Measurements from ENCODE around the gene C11orf58. TPM values are rescaled to one million over a fixed set of nuclear protein-coding genes. Genes with fewer than 3 reads are reported as not detected.

The C11orf58 gene
- total RNA-seq, 3 donors from 2014 or later: 63.6 to 124 (median 65.5) TPM

DNA sequence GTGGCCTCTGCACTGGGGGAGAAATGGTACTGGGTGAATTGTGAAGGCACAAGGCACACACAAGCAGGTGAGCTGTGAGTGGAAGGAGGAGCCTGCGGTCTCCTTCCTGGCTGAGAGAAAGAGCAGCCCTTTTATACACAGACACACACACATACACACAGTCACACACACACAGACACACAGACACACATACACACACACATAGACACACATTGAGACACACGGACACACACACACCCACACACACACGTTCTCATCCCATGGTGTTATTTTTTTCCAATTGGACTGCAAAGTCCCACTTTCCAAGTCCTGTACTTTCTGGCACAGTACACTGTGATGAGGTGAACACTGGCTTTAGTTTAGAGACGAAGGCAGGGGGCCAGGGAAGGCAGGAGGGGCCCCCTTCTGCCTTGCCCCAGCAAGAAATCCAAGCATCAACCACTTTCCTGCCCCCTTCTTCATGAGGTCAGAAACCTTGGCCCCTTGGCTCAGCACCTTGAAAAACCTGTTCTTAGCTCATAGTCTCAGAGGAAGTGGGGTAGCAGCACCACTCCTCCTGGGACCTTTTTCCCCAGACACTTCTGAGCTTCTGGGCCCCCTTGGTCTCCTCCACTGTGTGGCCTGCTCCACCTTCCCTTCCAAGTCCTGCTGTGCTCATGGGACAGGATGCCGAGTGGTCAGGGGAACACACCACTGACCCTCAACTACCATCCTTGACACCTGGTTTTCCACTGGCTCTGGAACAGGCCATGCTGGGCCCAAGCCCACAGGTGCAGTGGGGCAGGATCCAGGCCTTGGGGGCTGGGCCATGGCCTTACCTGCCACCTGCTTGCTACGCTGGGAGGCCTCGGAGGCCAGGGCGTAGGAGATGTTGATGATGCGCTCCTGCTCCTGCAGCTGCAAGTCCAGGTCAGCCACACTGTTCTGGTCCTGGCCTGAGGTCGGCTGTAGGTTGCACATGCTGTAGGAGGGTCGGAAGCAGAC, 43.8 kb downstream of the C11orf58 start:
- DNase-seq (no peak), ATAC-seq (no peak)
- H3K9me3 ChIP-seq: no peaks in the 10 kb centered on the region
- TF ChIP-seq, protein P1, sequence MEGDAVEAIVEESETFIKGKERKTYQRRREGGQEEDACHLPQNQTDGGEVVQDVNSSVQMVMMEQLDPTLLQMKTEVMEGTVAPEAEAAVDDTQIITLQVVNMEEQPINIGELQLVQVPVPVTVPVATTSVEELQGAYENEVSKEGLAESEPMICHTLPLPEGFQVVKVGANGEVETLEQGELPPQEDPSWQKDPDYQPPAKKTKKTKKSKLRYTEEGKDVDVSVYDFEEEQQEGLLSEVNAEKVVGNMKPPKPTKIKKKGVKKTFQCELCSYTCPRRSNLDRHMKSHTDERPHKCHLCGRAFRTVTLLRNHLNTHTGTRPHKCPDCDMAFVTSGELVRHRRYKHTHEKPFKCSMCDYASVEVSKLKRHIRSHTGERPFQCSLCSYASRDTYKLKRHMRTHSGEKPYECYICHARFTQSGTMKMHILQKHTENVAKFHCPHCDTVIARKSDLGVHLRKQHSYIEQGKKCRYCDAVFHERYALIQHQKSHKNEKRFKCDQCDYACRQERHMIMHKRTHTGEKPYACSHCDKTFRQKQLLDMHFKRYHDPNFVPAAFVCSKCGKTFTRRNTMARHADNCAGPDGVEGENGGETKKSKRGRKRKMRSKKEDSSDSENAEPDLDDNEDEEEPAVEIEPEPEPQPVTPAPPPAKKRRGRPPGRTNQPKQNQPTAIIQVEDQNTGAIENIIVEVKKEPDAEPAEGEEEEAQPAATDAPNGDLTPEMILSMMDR (IDR thresholded peaks at IDR 0.05): no peak
- H3K4me3 ChIP-seq: no peak overlapping the region
- H3K36me3 ChIP-seq (ENCODE audit: low read depth): no peaks in the 10 kb centered on the region
- intact Hi-C loops (cut with DNase I, micrococcal nuclease): no loop called here
- no peaks in the 10 kb centered on the region for H3K4me1 ChIP-seq (ENCODE audit: low read depth)

DNA sequence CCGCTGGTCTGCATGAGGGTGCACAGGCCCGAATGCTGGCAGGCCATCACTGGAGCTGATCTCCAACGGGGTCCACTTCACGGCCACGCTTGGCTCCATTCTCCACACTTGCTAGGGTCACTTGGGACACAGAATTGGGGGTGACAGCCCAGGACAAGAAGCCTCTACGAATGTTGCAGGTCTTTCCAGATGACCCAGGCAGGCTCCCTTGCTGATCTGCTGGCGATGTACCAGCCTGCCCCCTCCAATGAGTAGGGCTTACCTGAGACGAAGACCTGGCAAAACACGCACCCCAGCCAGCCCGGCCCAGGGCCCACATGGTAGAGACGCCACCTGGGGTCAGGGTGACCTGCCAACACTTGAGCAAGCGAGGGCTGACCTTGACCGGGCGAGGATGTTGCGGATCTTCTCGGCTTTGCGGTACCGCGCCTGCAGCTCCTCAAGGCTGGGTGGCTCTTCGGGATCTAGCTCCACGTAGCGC, 44.9 kb downstream of the C11orf58 start:
- ATAC-seq (no peak), DNase-seq (no peak)
- Histone ChIP-seq H3K4me1 (ENCODE audit: low read depth) (no peaks in the 10 kb centered on the region), H3K9me3 (no peaks in the 10 kb centered on the region), H3K36me3 (ENCODE audit: low read depth) (no peaks in the 10 kb centered on the region), H3K4me3 (no peak overlapping the region)
- TF ChIP-seq, protein P1 (IDR thresholded peaks at IDR 0.05): no peak
- intact Hi-C loops (cut with DNase I, micrococcal nuclease): no loop called here

DNA sequence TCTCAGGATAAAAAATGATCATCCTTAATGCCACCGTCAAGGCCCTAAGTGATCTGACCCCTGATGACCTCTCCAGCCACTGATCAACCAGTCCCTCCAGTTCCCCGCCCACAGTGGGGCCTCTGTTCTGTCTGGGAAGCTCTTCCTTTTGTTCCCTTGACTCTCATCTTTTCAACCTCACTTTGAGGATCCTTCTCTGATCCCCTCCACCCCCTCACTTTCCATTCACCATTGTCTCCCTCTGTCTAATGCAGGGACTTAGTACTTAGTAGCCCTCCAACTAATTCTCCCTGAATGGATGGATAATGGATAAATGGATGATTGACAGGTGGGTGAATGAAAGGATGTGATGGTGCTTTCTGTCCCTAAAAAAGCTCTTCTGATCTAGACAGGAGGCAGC, 45.6 kb downstream of the C11orf58 start:
- ATAC-seq (no peak), DNase-seq (no peak)
- no peak overlapping the region for H3K4me3 ChIP-seq
- H3K4me1 ChIP-seq (ENCODE audit: low read depth): no peaks in the 10 kb centered on the region
- TF ChIP-seq, protein P1 (IDR thresholded peaks at IDR 0.05): no peak
- intact Hi-C loops (cut with DNase I, micrococcal nuclease): no loop called here
- no peaks in the 10 kb centered on the region for H3K36me3 ChIP-seq (ENCODE audit: low read depth)
- no peaks in the 10 kb centered on the region for H3K9me3 ChIP-seq

DNA sequence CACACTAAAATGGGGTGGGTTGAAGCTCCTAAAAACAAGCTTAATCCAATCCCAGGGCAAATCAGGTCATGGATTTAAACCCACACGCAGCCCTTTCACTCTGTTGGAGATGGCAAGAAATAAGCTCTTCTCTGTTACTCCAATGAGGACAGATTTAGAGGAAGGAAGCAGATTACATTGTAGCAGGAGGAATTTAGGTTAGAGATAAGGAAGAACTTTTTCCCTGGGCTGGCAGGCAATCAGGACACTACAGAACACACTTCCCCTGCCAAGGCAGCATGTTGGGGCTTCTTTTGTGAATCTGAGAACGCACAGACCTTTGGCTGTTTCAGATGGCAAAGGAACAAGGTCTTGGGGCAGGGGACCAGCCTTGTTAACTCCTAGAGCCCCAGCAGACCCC, 46.2 kb downstream of the C11orf58 start:
- no peak for ATAC-seq
- H3K36me3 ChIP-seq (ENCODE audit: low read depth): no peaks in the 10 kb centered on the region
- H3K9me3 ChIP-seq: no peaks in the 10 kb centered on the region
- no peak overlapping the region for H3K4me3 ChIP-seq
- no peak for DNase-seq
- intact Hi-C loops (cut with DNase I, micrococcal nuclease): loop anchor here in 1 of 2 donors (5.0 kb wide), 1 partner anchor 38 kb away; no protein-coding TSS in a partner anchor
- no peaks in the 10 kb centered on the region for H3K4me1 ChIP-seq (ENCODE audit: low read depth)
- TF ChIP-seq, protein P1 (IDR thresholded peaks at IDR 0.05): no peak

DNA sequence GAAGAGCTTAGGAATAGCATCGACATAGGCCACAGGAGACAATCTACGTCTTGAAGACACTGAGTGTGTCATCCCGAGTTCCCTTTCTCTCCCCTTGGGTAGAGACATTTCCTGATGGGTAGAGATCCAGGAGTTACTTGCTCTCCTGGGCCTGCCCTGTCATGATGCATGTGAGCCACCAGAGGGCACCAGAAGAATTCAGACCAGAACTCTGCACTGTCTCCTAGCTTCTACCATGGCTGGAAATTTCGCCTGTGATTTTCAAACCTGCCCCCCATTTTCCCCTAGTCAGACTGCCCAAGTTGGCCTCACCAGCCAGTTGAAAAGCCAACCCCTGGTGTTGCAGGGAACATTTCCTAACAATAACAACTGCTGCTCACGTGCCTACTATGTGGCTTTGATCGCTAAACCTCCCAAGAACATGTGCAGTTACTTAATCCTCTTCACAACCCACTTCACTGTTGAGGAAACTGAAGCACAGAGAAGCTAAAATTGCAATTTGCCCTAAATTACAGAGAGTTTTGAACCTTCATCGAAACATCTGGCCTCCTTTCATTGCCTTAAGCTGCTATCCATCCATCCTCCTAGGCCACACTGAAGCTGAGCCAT, 47.2 kb downstream of the C11orf58 start:
- no peaks in the 10 kb centered on the region for H3K4me1 ChIP-seq (ENCODE audit: low read depth)
- peak; percentile 78 for ATAC-seq
- no peak overlapping the region for H3K4me3 ChIP-seq
- H3K9me3 ChIP-seq: no peaks in the 10 kb centered on the region
- intact Hi-C loops (cut with DNase I, micrococcal nuclease): loop anchor here in 1 of 2 donors (5.0 kb wide), 1 partner anchor 37 kb away; no protein-coding TSS in a partner anchor
- TF ChIP-seq, protein P1 (IDR thresholded peaks at IDR 0.05): peak; percentile 78
- DNase-seq: peak in 2 of 3 donors; percentile 64 to 78
- H3K36me3 ChIP-seq (ENCODE audit: low read depth): no peaks in the 10 kb centered on the region

Data from mucosa of descending colon (tissue), 3 donors.